ENCODE measurements around the gene ZGPAT.

Gene ZGPAT

GRCh38 chr20:63769891-63770474 lies 62.1 kb downstream of the ZGPAT start:
- no peaks in the 10 kb centered on the region for H3K79me2 ChIP-seq (ENCODE audit: insufficient read depth, low read length)
- H3K4me2 ChIP-seq (ENCODE audit: low read depth, low read length, poor library complexity, severe bottlenecking): no peak overlapping the region
- no peaks in the 10 kb centered on the region for H3K9me3 ChIP-seq (ENCODE audit: insufficient read depth, low read depth, low read length)
- no peaks in the 10 kb centered on the region for H3K9me2 ChIP-seq (replicated peaks; ENCODE audit: low read depth, low read length)
- TF ChIP-seq CTCF (conservative IDR thresholded peaks at IDR 0.05; ENCODE audit: low read length): no peak
- no peak for TF ChIP-seq EZH2phosphoT487 (IDR thresholded peaks at IDR 0.05; ENCODE audit: borderline replicate concordance)
- H3K9ac ChIP-seq (ENCODE audit: low read depth, low read length, poor library complexity, severe bottlenecking): no peak overlapping the region
- no peaks in the 10 kb centered on the region for H3K4me1 ChIP-seq (ENCODE audit: insufficient read depth, low read length, poor library complexity, severe bottlenecking)
- no peak overlapping the region for H2AFZ ChIP-seq (ENCODE audit: low read length)
- H3K4me3 ChIP-seq (ENCODE audit: low read length, poor library complexity, severe bottlenecking): no peak overlapping the region
- H4K20me1 ChIP-seq (ENCODE audit: insufficient read depth, low read length, poor library complexity, severe bottlenecking): no peaks in the 10 kb centered on the region
- H3K27me3 ChIP-seq (ENCODE audit: insufficient read depth, low read length, poor library complexity, severe bottlenecking): no peaks in the 10 kb centered on the region
- H3F3A ChIP-seq (ENCODE audit: low read depth): no peaks in the 10 kb centered on the region
- H3K36me3 ChIP-seq (ENCODE audit: insufficient read depth, low read length): no peaks in the 10 kb centered on the region

- H3K9me3 ChIP-seq (ENCODE audit: insufficient read depth, low read depth, low read length): no peaks in the 10 kb centered on the region
- no peaks in the 10 kb centered on the region for H3K27me3 ChIP-seq (ENCODE audit: insufficient read depth, low read length, poor library complexity, severe bottlenecking)
- no peak overlapping the region for H3K4me2 ChIP-seq (ENCODE audit: low read depth, low read length, poor library complexity, severe bottlenecking)
- H3F3A ChIP-seq (ENCODE audit: low read depth): no peaks in the 10 kb centered on the region
- no peak overlapping the region for H2AFZ ChIP-seq (ENCODE audit: low read length)
- H4K20me1 ChIP-seq (ENCODE audit: insufficient read depth, low read length, poor library complexity, severe bottlenecking): no peaks in the 10 kb centered on the region
- no peaks in the 10 kb centered on the region for H3K9me2 ChIP-seq (replicated peaks; ENCODE audit: low read depth, low read length)
- H3K9ac ChIP-seq (ENCODE audit: low read depth, low read length, poor library complexity, severe bottlenecking): no peak overlapping the region
- no peaks in the 10 kb centered on the region for H3K4me1 ChIP-seq (ENCODE audit: insufficient read depth, low read length, poor library complexity, severe bottlenecking)
- no peaks in the 10 kb centered on the region for H3K36me3 ChIP-seq (ENCODE audit: insufficient read depth, low read length)
- no peak overlapping the region for H3K4me3 ChIP-seq (ENCODE audit: low read length, poor library complexity, severe bottlenecking)
- no peaks in the 10 kb centered on the region for H3K79me2 ChIP-seq (ENCODE audit: insufficient read depth, low read length)
- TF ChIP-seq EZH2phosphoT487 (IDR thresholded peaks at IDR 0.05; ENCODE audit: borderline replicate concordance) (no peak), CTCF (conservative IDR thresholded peaks at IDR 0.05; ENCODE audit: low read length) (no peak)
These were observed 63.3 kb downstream of the ZGPAT start for GRCh38 chr20:63771046-63771707.

GRCh38 chr20:63772781-63773518 lies 65.1 kb downstream of the ZGPAT start:
- H3K9me2 ChIP-seq (replicated peaks; ENCODE audit: low read depth, low read length): no peaks in the 10 kb centered on the region
- H3K27me3 ChIP-seq (ENCODE audit: insufficient read depth, low read length, poor library complexity, severe bottlenecking): no peaks in the 10 kb centered on the region

More at GRCh38 chr20:63772781-63773518, 65.1 kb downstream of the ZGPAT start:
- H3K9me3 ChIP-seq (ENCODE audit: insufficient read depth, low read depth, low read length): no peaks in the 10 kb centered on the region
- H3K79me2 ChIP-seq (ENCODE audit: insufficient read depth, low read length): no peaks in the 10 kb centered on the region
- no peak for TF ChIP-seq EZH2phosphoT487 (IDR thresholded peaks at IDR 0.05; ENCODE audit: borderline replicate concordance)
- no peak for TF ChIP-seq CTCF (conservative IDR thresholded peaks at IDR 0.05; ENCODE audit: low read length)
- no peaks in the 10 kb centered on the region for H4K20me1 ChIP-seq (ENCODE audit: insufficient read depth, low read length, poor library complexity, severe bottlenecking)
- H3K4me3 ChIP-seq (ENCODE audit: low read length, poor library complexity, severe bottlenecking): no peak overlapping the region
- H3K4me2 ChIP-seq (ENCODE audit: low read depth, low read length, poor library complexity, severe bottlenecking): no peak overlapping the region
- H2AFZ ChIP-seq (ENCODE audit: low read length): no peak overlapping the region
- no peaks in the 10 kb centered on the region for H3K36me3 ChIP-seq (ENCODE audit: insufficient read depth, low read length)
- no peaks in the 10 kb centered on the region for H3F3A ChIP-seq (ENCODE audit: low read depth)
- H3K9ac ChIP-seq (ENCODE audit: low read depth, low read length, poor library complexity, severe bottlenecking): no peak overlapping the region
- H3K4me1 ChIP-seq (ENCODE audit: insufficient read depth, low read length, poor library complexity, severe bottlenecking): no peaks in the 10 kb centered on the region
